GM18951 (cell line): ENCODE data around the gene CHEK2.

Source experiments
- POLR2A ChIP-seq: IDR thresholded peaks from 4 replicates; pipeline ENCODE4 v1.6.1; 2011; ENCODE audit warnings: mild to moderate bottlenecking; ENCODE audit not compliant: insufficient read length, insufficient read depth; ENCODE audit errors: extremely low read depth
- in situ Hi-C: fragments of 300-500 bp; cut with MboI; formaldehyde crosslinking; loops from one replicate; pipeline ENCODE4 v1.12.0; 2022; ENCODE audit warnings: low sequenced_read_pairs, mixed read lengths, inconsistent platforms; ENCODE audit not compliant: unreplicated experiment

CHEK2 gene

GRCh38 chr22:28741785-28742561 is at the start of gene CHEK2, which contains the start of gene HSCB:
CHEK2 (minus strand) TSS chr22:28741820; CDS start chr22:28734721, 7,099 bp downstream.
HSCB (plus strand) TSS chr22:28742039; CDS start chr22:28742096, 57 bp downstream.
- in situ Hi-C loops: no loop called here

DNA sequence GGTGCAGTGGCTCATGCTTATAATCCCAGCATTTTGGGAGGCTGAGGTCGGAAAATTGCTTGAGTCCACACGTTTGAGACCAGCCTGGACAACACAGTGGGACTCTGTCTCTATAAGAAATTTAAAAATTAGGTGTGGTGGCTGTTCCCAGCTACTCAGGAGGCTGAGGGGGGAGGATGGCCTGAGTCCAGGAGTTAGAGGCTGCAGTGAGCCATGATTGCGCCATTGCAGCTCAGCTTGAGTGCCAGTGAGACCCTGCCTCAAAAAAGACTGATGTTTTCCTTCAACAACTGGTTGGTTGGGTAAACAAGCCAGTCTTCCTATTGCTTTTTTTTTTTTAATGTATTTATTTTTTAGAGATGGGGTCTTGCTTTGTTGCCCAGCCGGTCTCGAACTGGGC is 49.5 kb upstream of the CHEK2 start:
- in situ Hi-C loops: no loop called here

More at GRCh38 chr22:28741785-28742561, at the start of gene CHEK2, which contains the start of gene HSCB:
- peak; percentile 76 for TF ChIP-seq POLR2A

GRCh38 chr22:28788601-28789000 is 47.0 kb upstream of the CHEK2 start:
- in situ Hi-C loops: no loop called here
- TF ChIP-seq POLR2A: no peak

More for the DNA sequence above, 49.5 kb upstream of the CHEK2 start:
- no peak for TF ChIP-seq POLR2A

DNA sequence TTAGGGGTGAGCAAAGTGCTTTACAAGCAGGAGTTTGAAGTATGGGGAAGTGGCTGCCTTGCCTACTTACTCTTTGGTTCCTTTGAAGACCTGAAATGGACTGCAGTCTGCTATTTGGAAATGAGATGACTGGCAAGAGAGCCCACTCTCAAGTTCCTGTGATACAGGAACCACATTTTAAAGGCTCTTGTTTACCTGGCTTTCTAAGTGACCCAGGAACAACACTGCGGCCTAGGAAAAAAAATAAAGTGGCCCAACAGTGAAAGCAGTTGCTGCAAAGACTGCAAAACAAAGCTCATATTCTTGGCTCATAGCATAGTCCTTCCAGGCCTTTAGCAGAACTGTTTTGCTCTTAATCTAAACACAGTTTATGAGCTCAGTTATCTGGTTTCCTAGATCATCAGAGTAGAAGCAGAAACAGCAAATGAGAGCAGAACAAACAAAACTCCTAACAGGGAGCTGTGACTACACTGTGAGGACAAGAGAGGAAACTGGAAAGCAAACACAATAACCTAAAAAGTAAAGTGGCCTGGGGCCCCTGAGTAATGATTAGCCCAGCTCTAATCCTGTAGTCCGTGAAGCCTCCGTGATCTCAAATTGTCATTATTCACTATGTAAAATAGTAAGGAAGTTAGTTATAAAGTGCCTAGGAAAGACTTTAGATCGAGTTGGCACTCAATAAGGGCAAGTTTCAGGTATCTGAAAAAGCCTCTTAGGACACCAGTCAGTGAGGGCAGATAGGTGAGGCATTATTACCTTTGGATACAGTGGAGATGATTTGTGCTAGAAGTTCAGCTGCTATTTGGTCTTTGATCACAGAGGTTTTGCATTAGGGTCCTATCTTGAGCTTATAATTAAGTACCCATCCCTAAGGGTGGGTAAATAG is 42.4 kb upstream of the CHEK2 start:
- TF ChIP-seq POLR2A: no peak
- in situ Hi-C loops: no loop called here

DNA sequence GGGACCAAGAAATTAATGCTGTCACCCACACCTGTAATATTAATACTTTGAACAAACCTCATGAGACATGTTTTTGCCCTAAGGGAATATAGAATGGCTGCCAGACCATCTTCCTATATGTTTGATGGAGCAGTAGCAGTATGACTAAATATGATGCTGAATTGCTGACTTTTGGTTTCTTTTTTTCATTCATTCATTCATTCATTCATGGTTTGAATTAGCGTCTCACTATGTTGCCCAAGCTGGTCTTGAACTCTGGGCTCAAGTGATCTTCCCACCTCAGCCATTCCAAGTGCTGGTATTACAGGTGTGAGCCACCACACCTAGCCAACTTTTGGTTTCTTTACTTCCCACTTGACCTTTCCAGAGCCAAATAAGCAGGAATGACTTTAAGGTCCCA is 38.7 kb upstream of the CHEK2 start:
- in situ Hi-C loops: no loop called here
- TF ChIP-seq POLR2A: no peak

DNA sequence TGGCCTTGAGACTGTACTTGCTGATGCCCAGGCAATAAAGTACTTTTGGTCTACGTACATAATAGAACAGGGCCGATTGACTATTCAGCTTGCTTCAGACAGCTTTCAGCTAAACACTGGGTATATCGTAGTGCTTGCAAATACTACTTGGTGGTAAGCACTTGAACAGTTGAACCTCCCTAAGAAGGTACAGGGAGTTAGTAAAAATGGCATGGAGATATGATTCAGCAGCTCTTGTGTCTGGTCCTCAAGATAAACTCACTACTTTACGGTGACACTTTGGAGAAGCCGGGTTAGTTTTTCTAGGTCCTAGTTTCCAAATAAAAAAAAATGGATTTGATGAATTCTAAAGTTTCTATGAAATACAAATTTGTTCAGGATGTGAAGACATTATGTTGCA is 38.2 kb upstream of the CHEK2 start:
- TF ChIP-seq POLR2A: no peak
- in situ Hi-C loops: no loop called here

- TF ChIP-seq POLR2A: no peak
- in situ Hi-C loops: no loop called here
Measured at GRCh38 chr22:28774378-28774777, 32.8 kb upstream of the CHEK2 start.

- in situ Hi-C loops: no loop called here
- TF ChIP-seq POLR2A: no peak
Measured at GRCh38 chr22:28773461-28773867, 31.8 kb upstream of the CHEK2 start.

- in situ Hi-C loops: no loop called here
- peak; percentile 83 for TF ChIP-seq POLR2A
Measured at GRCh38 chr22:28772633-28773460, 31.2 kb upstream of the CHEK2 start, which contains the start of gene CCDC117. CCDC117 (plus strand) TSS chr22:28772695; CDS start chr22:28772850, 155 bp downstream.

GRCh38 chr22:28771195-28771791 is 29.7 kb upstream of the CHEK2 start:
- in situ Hi-C loops: no loop called here
- TF ChIP-seq POLR2A: no peak

DNA sequence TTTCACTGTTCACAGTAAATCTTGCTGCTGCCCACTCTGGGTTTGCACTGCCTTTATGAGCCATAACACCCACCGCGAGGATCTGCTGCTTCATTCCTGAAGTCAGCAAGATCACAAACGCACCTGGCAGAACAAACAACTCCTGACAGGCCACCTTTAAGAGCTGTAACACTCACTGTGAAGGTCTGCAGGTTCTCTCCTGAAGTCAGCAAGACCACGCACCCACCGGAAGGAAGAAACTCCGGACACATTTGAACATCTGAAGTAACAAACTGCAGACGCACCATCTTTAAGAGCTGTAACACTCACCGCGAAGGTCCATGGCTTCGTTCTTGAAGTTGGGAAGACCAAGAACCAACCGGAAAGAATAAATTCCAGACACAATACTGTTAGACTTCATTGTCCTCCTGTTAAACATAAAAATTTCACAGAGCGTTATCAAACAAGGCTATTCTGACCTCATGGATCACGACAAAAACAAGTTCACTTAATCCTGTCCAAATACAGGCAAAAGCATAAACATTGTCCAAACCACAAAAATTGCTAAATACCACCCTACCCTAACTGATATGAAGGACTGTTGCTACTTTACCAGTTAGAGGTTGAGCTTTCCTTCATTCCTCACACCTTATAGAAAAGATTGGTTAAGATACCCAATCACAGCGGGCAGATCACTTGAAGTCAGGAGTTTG is 27.9 kb upstream of the CHEK2 start:
- in situ Hi-C loops: no loop called here
- TF ChIP-seq POLR2A: no peak
